NOMO-1 treated with DMSO at 0.1 percent for 48 hours (cell line): ENCODE measurements around the gene ESR2.
"Not testable (repeated sequence)": the region's sequence is repeated elsewhere in the genome, so short reads cannot be mapped to it uniquely, and the experiment has no call there.

Experiments used
- DNase-seq: peaks from one replicate; lab custom pipeline; 2025; ENCODE audit not compliant: unreplicated experiment; lab: John Stamatoyannopoulos, UW

ESR2 gene

GRCh38 chr14:64293976-64294671, at the start of gene ESR2:
Gene ESR2 (minus strand): TSS chr14:64294371. CDS start chr14:64282985, 11,386 bp downstream.
- DNase-seq = no peak

GRCh38 chr14:64340560-64341196, 46.5 kb upstream of the ESR2 start:
- DNase-seq = peak; percentile 22

GRCh38 chr14:64338616-64339316, 44.6 kb upstream of the ESR2 start:
- peak; percentile 99 for DNase-seq

- peak; percentile 92 for DNase-seq
Observed at GRCh38 chr14:64337888-64338615, 43.9 kb upstream of the ESR2 start.

- no peak for DNase-seq
Observed at GRCh38 chr14:64329149-64329548, 35.0 kb upstream of the ESR2 start.

GRCh38 chr14:64326502-64326901, 32.3 kb upstream of the ESR2 start:
- no peak for DNase-seq

GRCh38 chr14:64324895-64325294, 30.7 kb upstream of the ESR2 start:
- no peak for DNase-seq

GRCh38 chr14:64324461-64324860, 30.3 kb upstream of the ESR2 start:
- DNase-seq = no peak

- DNase-seq = not testable (repeated sequence)
Observed at GRCh38 chr14:64320362-64320761, 26.2 kb upstream of the ESR2 start.

- DNase-seq = not testable (repeated sequence)
Observed at GRCh38 chr14:64318695-64319094, 24.5 kb upstream of the ESR2 start.

- DNase-seq = peak; percentile 56
Observed at GRCh38 chr14:64303471-64303917, 9.3 kb upstream of the ESR2 start.

- DNase-seq = no peak
Observed at GRCh38 chr14:64298773-64299172, 4.6 kb upstream of the ESR2 start.

- DNase-seq = no peak
Observed at GRCh38 chr14:64296561-64296960, 2.4 kb upstream of the ESR2 start.

GRCh38 chr14:64294672-64295413, 672 bp upstream of the ESR2 start:
- DNase-seq = peak; percentile 6

GRCh38 chr14:64292197-64292596, 2.0 kb downstream of the ESR2 start:
- no peak for DNase-seq

- DNase-seq = no peak
Observed at GRCh38 chr14:64289571-64289970, 4.6 kb downstream of the ESR2 start.

- no peak for DNase-seq
Observed at GRCh38 chr14:64281805-64282204, 12.4 kb downstream of the ESR2 start.

- no peak for DNase-seq
Observed at GRCh38 chr14:64279704-64280668, 14.2 kb downstream of the ESR2 start.

- no peak for DNase-seq
Observed at GRCh38 chr14:64278458-64278857, 15.7 kb downstream of the ESR2 start.
